Body of pancreas (tissue), 4 donors: Measurements from ENCODE around the gene SNRPA1.

ENCODE experiments used
- CTCF ChIP-seq, 7 experiments: fragments of 450-650 bp in 4 of 7; fragments of 200-600 bp in 3 of 7; sonication (generic) in 3 of 7; IDR thresholded peaks; one replicate each; pipeline ENCODE4 v1.5.1; 2016 to 2019; ENCODE audit warnings: antibody characterized with exemption in 7 of 7
- POLR2A ChIP-seq, 3 donors: fragments of 450-650 bp; IDR thresholded peaks; one replicate each; pipeline ENCODE4 v1.6.1; 2016; ENCODE audit warnings: antibody characterized with exemption in 3 of 3, mild to moderate bottlenecking in 2 of 3

- TF ChIP-seq POLR2A (IDR thresholded peaks at IDR 0.05): no peak
- TF ChIP-seq CTCF (IDR thresholded peaks at IDR 0.05): no peak
These were observed 52.1 kb downstream of the SNRPA1 start for GRCh38 chr15:101242999-101243336.
